GM21528 (cell line): ENCODE results near the gene PTPRN2.

ENCODE experiments used
- ATAC-seq: cut with Tn5 transposase; IDR thresholded peaks from one replicate; pipeline ENCODE4 v1.9.1; 2021; ENCODE audit warnings: mild to moderate bottlenecking, moderate library complexity; ENCODE audit not compliant: unreplicated experiment, low FRiP score

The PTPRN2 gene

DNA sequence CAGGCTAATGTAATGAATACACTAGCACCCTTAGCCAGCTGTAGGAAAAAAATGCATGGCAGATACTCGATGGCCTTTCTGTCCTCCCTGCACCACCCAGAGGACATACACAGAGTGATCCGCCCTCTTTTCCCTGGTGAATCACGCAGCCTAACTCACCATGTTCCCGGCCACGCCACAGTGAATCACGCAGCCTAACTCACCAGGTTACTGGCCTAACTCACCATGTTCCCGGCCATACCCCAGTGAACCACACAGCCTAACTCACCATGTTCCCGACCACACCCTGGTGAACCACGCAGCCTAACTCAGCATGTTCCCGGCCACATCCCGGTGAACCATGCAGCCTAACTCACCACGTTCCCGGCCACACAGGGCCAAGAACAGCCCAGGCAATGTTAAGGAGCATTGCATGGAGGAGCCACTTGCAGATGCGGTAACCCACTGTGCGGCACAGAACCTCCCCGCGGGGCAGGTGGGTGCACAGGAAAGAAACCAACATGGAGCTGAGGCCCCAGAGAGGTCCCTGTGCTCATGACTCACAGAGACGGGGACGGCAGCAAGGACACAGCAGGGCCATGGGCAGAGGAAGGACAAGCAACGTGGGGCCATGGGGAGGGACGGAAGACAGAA, 742.3 kb downstream of the PTPRN2 start:
- no peak for ATAC-seq

DNA sequence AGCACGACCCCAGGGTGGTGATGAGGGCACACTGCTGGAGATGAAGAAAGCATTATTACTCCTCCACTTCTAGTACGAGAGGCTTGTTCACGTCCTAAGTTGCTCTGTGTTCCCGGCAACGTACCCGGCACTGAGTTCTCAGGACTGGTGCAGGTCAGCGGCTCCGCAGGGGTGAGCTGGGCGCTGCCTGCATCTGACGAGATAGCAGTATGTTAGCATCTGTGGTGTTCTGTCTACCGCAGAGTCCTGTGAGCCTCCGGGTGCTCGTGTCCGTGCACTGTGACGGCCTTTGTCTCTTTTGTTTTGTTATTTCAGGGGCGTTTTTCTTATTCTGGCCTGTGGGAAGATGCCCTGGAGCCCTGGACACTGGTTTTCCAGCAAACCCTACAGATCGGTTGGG, 743.0 kb downstream of the PTPRN2 start:
- no peak for ATAC-seq

DNA sequence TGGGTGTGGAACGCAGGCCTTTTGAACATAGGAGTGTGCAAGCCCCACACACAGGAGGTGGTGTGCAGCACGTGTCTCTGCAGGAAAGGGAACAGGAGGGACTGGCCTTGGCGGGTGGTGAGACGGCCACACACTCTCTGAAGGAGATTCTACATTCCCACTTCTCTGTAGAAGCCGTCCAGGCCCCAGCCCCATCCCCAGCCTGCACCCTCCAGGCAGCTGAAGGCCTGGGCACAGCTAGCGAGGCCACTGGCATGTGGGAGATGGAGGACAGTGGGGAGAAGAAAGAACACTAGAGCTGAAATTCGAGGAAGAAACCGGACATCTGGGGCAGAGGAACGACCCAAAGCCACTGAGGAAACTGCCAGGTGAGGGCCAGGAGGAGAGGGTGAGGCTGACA, 743.5 kb downstream of the PTPRN2 start:
- ATAC-seq, result no peak

DNA sequence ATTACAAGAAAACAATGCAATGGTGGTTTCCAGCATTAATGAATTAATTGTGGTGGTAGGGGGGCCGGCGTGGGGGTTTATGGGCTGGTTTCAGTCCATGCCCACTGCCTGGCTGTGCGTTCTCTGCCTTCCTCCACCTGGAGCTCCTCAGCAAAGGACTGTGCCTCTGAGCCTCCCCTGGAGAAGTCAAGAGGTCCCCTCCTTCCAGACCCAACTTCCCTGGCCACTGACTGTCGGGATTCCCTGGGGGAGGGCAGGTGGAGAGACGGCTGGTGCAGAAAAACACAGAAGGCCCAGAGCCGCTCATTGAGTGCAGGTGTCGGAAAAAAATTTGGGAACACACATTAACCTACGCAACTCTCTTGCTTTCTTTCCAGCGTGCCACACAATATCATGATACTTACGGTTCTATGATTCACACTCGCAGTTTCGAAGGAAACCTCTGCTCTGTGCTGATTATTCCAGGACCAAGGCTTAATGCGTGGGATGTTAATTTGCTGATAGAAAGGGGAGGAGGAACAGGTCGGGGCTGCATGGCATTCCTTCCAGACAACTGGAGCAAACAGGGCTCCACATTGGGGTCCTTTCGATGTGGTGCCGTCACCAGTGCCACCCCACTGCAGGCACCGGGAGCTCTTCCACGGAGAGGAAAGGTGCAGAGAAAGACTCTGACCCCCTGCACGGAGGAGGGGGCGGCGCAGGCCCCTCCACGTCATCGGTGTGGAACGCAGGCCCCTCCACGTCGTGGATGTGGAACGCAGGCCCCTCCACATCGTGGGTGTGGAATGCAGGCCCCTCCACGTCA, 744.1 kb downstream of the PTPRN2 start:
- no peak for ATAC-seq

DNA sequence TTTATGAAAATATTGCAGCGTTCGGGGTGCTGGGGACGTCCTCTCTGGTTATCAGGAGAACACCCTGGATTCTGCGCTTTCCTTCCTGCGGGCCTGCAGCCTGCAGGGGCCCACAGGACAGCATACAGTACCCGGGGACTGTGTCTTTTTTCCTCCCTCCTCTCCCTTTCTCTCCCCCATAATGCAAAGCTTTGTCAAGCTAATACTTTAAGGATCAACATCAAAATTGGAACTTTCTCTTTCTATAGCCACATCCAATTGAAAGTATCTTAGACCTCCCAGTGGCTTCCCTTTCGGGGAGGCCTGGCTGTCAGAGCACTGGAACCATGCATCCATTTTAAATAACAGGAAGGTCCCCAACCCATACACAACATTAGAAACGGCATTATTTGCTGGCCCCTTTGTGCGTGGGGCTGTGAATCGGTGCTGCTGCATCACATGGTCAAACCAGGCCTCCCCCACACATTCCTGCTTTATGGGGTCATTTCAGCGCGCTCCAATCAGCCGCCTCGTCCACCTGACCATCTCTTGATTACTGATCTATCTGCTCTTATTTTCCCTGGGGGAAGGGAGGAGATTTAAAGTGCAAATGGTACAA, 745.8 kb downstream of the PTPRN2 start:
- ATAC-seq, result no peak

DNA sequence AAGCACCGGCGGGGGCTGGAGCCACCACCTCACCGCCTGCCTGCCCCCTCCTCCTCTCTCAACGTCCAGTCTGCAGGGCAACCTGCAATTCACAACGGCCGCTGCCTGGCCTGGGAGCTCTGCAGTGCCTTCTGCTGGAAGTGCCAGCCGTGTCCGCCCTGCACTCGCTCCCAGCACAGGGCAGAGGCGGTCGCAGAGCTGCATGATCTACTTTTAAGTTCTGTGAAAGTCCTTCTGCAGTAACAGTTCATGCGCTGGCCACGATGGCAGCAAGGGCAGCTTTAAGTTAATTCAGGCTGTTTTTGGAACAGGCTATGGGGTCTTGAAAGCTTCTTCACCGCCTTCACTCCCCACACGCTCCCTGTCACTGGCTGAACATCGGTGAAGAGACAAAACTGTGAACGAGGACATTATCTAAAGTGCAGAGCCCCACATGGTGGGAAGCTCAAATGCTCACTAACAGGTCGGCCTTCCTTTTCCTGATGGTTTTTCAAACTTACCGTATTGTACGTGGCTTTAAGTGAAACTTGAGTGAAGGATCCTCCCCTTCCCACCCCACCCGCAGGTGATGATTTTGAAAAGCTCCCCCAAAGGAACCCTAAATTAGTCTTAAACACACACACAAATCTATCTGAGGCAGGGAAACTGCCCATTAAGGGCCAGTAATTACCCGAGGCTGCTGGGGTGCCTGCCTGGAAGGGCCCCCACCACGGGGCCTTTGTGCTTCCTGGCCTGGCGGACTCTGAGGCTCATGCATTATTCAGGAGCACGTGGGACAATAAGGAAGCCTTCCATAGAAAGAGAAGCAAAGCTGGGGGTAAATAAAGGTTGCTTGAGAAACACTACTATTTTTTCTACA, 746.5 kb downstream of the PTPRN2 start:
- no peak for ATAC-seq

DNA sequence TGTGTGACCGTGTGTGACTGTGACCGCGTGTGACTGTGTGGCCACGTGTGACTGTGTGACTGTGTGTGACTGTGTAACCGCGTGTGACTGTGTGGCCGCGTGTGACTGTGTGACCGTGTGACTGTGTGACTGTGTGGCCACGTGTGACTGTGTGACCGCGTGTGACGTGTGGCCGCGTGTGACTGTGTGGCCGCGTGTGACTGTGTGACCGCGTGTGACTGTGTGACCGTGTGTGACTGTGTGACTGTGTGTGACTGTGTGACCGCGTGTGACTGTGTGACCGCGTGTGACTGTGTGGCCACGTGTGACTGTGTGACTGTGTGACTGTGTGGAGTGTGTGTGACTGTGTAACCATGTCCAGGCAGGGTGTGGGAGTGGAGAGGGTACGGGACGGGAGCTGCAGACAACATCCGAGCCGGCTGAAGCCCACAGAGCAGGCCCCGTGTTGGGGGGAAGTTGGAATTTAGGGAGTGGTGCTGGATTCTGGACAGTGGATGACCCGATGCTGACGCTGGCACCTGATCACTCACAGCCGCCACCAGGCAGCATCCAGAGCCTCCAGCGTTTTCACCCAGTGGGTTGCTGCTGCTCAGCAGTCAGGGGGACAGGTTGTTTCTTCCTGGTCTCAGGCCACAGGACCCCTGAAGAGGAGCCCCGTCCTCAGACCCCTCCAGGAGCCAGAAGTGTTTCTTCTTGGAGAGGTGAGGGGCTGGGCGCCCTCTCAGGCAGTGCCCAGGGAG, 747.3 kb downstream of the PTPRN2 start:
- no peak for ATAC-seq

DNA sequence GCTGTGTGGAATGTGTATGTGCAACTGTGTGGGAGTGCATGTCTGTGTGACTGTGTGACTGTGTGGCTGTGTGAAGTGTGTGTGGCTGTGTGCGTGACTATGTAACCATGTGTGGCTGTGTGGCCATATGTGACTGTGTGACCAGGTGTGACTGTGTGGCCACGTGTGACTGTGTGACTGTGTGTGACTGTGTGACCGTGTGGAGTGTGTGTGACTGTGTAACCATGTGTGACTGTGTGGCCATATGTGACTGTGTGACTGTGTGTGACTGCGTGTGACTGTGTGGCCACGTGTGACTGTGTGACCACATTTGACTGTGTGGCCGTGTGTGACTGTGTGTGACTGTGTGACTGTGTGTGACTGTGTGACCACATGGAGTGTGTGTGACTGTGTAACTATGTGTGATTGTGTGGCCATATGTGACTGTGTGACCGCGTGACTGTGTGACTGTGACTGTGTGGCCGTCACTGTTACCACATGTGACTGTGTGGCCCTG, 747.9 kb downstream of the PTPRN2 start:
- no peak for ATAC-seq

DNA sequence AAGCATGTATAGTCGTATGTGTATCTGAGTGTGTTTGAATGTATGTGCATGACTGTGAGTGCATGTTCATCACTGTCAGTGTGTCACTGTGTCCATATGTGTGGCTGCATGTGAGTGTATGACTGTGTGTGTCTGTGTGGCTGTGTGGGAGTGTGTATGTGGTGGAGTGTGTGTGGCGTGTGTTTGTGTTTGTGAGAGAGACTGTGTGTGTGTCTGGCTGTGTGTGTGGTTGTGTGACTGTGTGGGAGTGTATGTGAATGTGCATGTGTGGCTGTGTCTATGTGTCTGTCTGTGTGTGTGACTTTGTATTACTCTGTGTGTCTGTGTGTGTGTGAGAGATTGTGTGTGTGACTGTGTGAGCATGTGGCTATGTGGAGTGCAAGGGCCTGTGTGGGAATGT, 748.4 kb downstream of the PTPRN2 start:
- ATAC-seq, result no peak

DNA sequence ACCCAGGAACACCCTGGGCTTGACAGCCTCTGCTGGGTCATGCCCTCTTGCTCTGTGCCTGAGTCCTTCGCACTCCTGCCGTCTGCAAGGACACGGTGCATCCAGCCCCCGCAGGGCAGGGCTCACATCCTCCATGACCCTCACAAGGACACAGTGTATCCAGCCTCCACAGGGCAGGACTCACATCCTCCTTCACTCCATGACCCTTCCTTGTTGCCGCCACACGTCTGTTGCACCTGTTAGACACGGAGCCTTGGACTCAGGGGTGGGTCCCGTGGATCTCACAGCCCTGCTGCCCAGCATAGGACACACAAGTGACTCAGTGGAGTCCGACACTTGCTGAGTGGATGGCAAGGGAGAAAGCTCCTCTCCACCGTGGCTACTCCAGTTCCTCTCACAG, 750.1 kb downstream of the PTPRN2 start:
- no peak for ATAC-seq

DNA sequence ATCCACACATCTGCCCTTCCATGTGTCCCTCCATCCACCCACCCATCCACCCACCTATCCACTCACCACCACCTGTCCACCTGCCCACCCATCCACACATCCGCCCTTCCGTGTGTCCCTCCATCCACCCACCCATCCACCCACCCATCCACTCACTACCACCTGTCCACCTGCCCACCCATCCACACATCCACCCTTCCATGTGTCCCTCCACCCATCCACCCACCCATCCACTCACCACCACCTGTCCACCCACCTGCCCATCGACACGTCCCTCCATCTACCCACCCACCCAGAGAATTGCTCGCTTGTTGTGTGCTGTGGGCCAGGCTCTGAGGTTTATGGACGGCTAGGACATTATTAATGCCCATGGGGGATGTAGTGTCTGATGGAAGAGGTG, 750.6 kb downstream of the PTPRN2 start:
- no peak for ATAC-seq

DNA sequence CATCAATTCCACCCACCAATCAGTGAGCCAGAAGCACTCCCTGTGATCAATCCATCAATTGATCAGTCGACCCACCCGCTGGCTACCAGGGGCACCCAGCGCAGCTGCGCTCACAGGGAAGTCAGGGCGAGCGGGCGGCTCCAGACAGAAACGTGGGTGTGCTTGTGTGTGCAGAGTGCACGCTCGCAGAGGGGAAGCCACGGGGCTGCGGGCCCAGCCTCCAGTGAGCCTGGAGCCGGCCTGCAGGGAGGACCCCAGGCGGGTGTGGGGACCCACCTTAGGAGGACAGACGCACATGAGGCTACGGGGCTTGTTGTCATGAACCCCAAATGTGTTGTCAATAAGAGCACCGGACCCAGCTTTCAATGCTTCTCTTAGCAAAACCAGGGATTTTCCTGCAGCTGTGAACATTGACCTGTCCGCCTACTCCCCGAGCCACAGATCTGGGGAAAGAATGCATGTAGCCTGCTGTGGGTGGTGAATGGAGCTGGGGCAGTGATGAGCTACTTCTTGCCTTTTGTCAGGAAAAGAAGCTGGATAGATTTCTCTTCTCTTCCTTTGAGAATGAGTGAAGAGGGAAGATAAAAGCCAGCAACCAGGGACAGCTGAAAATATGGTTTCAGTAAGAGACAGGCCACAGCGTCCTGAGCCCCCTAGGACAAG, 753.0 kb downstream of the PTPRN2 start:
- ATAC-seq, result no peak

DNA sequence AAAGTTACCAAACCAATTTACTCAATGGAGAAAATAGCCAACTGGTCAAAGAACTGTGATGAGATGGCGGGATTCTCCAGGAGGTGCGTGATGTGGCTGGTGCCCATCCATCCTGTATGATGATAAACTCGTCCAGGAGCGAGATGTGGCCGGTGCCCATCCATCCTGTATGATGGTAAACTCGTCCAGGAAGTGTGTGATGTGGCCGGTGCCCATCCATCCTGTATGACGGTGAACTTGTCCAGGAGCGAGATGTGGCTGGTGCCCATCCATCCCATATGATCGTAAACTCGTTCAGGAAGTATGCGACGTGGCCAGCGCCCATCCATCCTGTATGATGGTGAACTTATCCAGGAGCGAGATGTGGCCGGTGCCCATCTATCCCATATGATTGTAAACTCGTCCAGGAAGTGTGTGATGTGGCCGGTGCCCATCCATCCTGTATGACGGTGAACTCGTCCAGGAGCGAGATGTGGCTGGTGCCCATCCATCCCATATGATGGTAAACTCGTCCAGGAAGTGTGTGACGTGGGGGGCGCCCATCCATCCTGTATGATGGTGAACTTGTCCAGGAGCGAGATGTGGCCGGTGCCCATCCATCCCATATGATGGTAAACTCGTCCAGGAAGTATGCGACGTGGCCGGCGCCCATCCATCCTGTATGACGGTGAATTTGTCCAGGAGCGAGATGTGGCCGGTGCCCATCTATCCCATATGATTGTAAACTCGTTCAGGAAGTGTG, 754.6 kb downstream of the PTPRN2 start:
- no peak for ATAC-seq

DNA sequence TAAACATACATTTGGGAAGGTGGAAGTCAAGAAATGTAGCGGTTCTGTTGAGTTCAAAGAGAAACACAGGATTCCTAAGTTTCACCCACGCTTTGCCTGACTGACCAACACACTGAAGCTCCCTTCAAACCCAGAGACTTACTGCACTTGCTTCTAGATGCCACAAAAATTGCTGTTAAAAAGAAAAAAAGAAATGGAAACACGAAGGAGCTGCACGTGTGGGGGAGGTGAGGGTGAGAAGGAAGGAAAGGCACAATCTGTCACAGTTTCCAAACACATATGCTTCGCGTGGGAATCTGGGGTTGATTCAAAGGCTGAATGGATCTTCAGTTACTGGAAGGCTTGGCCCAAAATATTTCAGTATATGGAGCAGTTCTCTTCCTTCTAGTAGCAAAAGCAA, 755.2 kb downstream of the PTPRN2 start:
- no peak for ATAC-seq

DNA sequence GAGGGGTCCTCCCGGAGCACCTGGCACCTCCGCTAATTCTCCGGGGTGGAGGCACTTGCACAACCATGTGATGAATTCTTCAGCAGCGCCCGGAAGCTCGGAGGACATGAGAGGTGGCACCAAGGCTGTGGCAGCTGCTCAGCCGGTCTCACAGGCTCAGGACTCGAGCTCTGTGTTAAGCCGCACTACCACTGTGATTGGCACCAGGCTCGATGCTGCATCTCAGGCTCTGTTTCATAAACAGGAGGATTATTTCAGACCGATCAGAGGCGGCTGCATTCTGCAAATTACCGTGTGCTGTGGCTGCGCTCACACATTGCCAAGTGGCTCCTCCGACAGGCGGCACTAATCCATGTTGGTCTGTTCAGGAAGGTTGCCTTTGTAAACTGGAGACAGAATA, 755.6 kb downstream of the PTPRN2 start:
- ATAC-seq, result no peak

DNA sequence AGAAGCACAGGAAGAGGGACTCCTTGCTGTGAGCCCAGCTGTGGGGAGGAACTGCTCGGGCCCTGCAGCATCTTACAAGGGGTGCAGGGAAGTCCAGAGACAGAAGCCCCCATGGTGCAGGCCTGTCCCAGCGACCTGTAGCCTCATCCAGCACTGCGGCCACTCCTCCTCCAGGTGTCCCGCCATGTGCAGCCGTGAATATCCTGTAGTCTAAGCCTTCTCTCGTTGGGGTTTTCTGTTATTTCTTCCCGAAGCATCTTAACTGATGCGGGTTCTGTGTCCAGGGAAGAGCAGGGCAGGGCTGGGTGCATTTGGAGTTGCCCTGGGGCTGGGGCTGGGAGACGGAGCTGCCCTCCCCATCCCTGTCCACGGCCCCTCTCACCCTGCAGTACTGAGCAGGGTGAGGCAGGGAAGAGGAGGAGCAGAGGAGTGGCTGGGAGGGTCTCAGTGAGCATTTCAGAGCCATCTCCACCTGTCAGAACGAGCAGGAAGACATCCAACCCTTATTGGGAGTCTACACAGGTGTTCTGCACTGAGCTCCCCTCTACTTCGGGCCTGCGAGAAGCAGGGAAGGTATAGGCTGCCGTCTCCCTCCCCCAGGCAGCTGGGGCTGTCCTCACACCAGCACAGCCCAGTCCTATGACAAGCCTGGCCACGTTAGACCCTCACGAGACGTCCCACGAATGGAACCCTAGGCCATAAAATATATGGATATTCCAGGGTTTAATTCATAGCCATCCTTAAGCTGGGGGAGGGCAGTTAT, 756.3 kb downstream of the PTPRN2 start:
- no peak for ATAC-seq

DNA sequence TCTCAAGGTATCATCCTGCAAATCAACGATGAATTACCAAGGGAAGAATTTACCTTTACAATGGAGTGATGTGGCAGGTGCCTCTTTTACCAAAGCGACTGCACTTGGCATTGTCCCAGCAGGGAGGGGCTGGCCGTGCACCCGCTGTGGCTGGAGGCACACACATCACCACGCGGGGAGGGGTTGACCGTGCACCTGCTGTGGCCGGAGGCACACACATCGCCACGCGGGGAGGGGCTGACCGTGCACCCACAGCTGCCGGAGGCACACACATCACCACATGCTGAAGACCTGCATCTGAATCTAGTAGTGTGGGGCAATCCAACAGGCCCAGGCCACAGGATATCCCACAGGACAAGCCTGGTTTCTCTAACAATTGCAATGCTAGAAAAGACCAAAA, 757.3 kb downstream of the PTPRN2 start:
- no peak for ATAC-seq

DNA sequence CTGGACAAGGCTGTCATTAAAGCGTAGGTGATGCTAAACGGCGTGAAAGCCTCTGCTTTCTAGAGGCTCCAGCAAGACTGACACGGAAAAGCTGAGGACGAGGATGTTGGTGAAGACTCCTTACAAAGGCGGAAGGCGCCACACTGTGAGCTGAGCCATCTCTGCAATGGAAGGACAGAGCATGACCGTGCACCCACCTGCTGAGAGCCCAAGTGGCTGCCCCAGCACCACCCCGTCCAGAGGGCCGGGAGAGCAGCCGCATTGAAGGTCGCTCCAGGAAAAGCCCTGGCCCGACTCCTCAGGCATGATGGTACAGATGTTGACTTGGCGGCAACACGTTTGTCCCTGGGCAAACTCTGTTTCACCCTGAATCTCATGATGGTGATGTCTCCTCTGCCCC, 758.1 kb downstream of the PTPRN2 start:
- no peak for ATAC-seq
